CD4-positive, alpha-beta T cell treated with Interleukin-4 for 1 hour (primary cell): ENCODE data around the gene AP3D1.
"Not testable (repeated sequence)": the region's sequence is repeated elsewhere in the genome, so short reads cannot be mapped to it uniquely, and the experiment has no call there.

Source experiments
- DNase-seq, 2 donors: peaks; one replicate each; pipeline ENCODE4 v3.0.0-alpha.2; 2020 to 2022

The AP3D1 gene

DNA sequence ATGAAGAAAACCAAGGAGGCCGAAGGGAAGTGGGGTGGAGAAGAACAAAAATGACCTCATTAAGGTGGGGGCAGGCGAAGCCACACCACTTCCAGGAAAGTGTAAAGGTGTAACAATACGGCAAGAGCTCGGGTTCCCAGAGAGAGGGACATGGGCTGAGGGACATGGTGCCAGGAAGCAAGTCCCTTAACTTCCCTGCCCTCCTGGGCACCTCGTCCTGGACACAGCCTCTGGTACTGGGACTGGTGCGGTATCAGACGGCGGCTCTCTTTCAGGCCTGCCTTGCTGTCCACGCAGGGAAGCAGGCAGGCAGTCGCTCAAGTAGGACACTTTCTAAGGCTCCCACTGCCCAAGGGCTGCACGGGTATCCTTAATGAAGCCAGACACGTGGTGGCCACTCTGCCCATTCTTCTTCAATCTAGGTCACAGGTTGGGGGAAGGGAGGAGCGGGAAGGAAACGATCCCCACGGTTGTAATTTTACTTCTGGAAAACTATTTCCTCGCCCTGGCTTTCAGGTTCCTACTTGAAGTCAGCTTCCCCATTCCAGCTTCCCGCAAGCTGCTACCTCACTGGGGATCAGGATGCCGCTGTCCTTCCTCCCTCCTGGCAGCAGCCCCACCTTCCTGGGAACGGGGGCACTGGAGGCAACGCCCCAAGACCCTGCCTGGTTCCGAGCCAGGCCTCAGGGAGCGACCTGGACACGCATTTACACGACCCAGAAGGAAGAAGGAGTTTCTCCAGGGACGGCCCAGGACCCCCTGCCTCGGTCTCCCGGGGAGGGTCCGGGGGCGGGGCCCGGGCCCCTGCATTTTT, 1.2 kb downstream of the AP3D1 start:
- peak in 1 of 2 donors; percentile 56 for DNase-seq

DNA sequence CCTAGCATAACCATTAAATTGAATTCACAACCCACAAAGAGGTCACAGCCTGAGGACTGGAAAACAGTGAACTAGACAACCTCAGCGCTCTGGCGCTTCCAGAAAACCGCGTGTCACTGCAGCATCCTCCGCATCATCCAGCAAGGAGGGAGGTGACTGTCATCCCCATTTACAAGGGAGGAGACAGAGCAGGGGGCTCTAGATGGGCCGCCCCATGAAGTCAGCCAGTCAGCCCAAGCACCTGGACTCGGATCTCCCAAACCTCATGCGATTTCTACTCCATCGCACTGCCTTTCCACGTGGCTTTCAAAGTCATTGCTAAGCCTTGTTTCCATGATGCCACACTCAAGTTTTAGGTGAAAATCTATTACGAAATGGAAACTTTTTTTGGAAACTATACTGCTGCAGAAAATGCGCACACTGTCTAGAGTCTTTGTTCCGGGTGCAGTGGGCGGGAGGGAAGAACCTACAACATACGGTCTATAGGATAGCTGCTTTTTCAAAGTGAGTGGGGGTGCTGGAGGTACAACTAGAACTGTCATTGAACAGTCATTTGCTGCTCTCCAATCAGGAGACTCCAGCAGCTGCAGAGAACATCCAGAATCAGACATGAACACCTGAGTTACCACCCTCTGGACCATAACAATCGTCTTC, 2.8 kb downstream of the AP3D1 start:
- DNase-seq = no peak

DNA sequence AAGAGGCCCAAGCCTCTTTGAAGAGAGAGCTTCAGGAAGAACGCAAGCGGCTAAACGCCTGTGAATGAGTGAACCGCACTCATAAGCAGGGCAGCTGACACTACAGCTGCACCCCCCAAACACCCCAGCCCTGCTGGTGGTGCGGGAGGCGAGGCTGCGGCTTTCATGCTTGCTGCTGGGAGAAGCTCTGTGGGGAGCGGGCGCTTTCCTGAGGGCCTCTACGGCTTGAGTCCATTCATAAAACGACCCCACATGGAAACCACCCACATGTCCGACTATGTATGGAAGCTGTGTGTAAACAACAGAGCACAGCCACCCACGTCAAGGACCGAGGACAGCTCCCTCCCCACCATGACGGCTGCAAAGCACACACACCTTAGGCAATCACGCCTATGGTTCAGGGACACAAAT, 5.5 kb downstream of the AP3D1 start:
- no peak for DNase-seq

DNA sequence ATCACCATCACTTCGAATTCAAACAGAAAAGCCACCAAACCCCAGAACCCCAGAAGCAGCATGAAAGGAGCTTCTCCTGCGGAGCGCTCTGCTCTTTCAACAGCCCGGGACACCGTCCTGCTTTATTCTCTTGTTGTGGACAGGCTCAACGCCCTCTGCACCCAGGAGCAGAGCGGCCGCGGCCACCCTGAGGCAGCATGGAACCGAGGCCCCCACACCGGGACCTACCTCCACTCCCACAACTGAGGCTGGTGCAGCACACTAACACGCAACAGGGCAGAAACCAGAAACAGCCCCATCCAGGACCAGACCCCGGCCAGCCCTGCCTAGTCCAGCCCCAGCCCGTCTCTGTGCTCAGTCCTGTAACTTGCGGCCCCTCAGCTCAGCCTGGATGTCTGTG, 7.2 kb downstream of the AP3D1 start:
- DNase-seq = no peak

DNA sequence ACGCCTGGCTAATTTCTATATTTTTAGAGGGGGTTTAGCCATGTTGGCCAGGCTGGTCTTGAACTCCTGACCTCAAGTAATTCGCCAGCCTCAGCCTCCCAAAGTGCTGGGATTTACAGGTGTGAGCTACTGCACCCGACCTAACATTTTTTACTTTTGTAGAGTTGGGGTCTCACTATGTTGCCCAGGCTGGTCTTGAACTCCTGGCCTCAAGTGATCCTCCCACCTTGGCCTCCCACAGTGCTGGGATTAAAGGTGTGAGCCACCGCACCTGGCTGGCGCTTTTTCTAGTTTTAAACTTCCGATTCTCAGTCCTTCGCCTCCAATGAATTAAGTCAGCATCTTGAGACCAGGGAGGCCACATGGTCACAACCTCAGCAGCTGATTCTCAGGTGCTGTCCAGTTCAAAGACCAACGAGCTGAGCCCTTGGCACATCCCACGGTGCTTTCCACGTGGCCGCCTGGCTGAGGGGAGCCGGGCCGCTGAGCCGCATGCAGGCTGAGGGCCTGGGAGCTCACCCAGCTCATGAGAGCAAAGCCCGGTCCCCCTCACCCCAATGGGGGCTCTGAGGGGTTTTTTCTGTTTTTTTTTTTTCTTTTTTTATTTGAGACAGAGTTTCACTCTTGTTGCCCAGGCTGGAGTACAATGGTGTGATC, 9.1 kb downstream of the AP3D1 start:
- DNase-seq = no peak

DNA sequence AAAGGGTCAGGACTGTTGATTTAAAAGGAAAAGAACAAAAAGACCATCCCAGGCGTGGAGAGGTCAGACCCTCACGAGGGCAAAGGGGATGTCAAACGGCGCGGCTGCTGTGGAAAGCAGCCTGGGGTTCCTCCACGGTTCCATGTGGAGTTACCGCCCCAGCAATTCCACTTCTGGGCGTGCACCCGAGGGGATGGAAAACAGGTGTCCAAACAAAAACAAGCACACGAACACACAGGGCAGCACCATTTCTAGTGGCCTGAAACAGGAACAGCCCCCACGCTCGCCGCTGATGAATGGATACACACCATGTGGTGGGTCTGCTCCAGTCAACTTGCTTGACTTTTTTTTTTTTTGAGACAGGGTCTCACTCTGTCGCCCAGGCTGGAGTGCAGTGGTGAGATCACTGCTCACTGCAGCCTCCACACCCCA, 11.2 kb downstream of the AP3D1 start:
- no peak for DNase-seq

DNA sequence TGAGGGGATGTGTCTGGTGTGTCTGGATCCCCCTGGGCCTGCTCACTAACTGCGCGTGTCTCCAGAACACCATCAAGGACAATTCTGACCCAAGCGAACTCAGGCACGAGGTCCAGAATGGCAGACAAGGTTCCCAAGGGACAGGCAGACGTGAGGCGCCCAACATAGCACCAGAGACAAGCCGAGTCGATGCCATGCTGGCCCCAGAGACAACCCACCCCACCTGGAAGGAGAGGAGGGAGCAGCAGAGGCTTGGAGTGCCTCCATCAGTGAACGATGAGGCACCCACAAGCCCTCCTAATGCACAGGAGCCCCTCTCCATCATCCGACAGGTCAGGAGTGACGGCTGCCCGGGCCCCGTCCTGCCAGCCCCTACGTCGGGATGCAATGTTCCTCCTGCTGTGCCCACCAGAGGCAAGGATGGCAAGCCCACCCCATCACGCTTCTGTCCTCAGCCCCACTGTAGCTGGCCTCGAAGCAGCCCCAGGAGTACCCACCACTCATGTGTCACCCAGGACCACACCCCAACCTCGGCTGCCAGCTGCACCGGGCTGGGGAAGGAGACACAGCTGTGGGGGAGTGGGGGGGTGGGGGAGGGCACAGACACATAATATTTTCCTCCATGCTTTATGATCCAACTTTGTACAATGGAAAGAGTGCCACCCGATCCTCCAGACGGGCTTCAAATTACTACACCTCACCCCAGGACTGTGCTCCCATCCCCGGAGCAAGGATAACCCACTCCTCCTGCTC, 11.8 kb downstream of the AP3D1 start:
- DNase-seq = no peak

DNA sequence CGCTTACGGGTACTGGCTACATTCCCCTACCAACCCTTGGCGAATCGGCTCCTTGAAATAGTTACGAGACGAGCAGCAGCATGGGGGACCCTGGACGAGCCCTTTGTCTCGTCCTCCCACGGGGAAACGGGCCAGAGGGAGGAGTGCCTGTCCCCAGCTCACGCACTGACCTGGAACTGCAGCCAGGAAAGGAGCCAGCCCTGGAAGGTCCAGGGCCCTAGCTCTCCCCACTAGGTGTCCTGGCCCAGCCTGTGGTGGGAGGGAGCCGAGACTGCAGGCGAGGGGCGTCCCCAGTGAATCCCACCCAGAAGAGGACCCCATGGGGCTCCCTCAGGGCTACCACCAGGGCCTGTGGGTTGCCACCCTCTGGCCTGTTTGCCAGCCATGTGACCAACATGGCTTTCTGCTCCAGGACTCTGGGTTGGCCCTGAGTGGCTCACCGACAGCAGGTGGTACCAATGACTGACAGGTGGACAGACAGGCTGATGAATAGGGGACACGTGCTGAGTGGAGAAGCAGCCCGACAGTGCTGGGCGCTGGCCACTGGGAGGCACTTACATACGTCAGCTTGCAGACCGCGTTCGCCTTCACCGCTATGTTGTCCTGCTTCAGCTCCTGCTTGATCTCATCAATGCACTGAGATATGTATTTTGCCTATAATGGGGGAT, 13.2 kb downstream of the AP3D1 start:
- DNase-seq = no peak

DNA sequence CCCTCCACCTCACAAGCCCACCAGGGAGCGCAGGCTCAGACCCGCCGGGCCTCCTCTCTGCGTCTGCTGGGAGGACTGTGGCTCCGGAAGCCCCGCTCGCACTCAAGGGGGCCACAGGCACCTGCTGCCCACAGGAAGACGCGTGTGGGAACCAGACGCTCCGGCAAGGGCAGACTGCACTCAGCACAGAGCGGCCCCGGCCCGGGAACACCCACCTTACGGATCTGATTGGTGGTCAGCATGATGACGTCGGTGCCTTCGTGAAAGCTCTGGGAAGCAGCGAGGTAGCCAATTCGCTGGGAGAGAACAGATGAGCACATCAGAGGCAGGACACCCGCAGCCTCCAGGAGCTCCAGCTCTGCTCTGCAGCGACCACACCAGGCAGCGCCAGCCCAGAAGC, 14.6 kb downstream of the AP3D1 start:
- no peak for DNase-seq

DNA sequence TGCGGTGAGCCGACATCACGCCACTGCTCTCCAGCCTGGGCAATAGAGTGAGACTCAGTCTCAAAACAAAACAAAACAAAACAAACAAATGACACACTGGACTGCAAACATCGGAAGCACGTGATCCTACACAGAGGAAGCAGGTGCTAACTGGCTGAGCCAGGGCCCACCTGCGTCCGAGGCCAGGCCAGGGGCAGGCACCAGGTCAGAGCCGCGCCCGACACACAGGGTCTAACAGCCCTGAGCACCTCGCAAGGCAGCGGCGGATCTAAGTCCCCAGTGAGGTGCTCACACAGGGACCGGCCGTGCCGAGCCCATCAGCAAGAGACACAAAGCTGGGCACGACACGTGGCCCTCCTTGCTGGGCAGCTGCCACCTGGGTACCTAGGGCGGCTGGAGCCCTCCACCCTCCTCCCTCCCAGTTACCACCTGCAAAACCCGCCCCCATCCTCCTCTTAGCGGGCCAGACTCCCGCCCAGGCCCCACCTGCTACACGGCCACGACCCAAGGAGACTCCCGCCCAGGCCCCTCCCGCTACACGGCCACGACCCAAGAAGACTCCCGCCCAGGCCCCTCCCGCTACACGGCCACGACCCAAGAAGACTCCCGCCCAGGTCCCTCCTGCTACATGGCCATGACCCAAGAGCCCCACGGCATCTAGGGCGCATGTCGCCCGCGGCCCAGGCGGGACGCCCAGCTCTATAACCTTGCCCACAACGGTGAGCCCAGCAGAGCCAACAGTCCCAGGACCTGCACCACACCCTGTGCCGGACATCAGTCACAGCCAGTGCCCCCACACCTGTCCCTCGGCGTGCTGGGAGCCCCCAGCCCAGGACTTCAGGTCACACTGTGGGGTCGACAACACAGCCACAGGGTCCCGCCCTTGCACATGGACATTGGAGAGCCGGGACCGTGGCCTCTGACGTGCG, 15.6 kb downstream of the AP3D1 start:
- DNase-seq = no peak

DNA sequence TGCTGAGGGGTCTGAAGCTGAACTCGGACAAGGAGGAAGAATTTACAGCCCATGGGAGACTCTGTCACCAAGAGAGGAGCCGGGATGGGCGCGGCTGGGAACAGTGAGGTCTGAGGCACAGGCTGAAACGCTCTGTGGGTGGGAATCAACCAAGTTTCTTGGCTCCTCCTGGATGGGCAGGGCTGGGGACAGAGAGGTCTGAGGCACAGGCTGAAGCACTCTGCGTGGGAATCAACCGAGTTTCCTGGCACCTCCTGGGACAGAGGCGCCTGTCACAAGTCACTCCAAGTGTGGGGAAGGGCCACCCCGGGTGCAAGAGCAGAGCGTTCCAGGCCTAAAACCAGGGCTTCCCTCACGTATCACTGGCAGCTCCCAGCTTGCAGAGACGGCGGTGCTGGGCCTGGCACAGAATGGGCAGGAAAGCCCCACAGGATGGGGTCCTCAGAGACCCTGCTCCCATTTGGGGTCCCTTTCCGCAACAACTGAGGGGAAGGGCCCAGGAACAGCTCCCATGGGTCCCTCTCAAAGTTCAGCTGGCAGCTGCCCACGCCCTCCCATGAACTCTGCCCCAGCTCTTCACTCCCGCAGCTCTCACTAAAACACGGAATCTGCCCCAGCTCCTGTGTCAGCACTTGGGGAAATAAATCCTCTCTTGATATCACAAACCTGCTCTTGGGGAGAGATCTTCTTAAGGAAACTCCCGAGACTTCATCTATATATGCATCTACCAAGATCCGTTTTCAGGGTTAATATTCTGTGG, 18.5 kb downstream of the AP3D1 start:
- no peak for DNase-seq

DNA sequence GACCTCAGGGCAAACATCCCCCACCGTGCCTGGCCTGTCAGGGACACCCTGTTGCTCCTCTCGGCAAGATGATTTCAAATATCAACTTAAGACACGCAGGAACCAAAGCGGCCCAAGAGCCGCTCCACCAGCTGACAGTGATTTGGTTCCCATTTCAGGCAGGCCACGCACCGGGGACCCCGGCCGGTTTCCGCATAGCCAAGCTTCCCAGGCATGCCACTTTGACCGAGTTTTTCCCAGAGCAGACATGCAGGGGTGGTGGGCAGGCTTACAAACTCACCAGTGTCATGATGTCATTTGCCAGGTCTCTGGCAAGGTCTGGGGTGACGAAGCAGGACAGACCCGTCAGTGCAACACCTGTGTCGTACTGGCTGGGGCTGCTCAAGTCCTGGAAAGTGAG, 19.2 kb downstream of the AP3D1 start:
- DNase-seq = no peak

DNA sequence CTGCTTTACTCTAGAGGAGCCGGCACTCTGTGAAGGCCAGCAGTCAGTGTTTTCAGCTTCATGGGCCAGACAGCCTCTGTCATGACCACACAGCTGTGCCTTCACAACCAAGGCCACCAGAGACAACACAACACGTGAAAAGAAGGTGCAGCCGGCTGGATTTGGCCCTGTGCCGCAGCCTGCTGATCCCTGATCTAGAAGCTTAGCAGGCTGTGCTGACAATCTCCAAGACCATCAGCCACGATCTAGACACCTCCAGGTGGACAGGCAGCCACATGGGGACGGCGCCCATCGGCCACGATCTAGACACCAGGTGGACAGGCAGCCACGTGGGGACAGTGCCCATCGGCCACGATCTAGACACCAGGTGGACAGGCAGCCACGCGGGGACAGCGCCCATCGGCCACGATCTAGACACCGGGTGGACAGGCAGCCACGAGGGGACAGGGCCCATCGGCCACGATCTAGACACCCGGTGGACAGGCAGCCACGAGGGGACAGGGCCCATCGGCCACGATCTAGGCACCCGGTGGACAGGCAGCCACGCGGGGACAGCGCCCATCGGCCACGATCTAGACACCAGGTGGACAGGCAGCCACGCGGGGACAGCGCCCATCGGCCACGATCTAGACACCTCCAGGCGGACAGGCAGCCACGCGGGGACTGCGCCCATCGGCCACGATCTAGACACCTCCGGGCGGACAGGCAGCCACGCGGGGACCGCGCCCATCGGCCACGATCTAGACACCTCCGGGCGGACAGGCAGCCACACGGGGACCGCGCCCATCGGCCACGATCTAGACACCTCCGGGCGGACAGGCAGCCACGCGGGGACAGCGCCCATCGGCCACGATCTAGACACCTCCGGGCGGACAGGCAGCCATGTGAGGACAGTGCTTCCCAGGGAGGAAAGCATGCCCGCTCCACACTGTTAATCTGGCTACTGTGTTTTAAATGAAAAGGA, 20.1 kb downstream of the AP3D1 start:
- DNase-seq = not testable (repeated sequence)

DNA sequence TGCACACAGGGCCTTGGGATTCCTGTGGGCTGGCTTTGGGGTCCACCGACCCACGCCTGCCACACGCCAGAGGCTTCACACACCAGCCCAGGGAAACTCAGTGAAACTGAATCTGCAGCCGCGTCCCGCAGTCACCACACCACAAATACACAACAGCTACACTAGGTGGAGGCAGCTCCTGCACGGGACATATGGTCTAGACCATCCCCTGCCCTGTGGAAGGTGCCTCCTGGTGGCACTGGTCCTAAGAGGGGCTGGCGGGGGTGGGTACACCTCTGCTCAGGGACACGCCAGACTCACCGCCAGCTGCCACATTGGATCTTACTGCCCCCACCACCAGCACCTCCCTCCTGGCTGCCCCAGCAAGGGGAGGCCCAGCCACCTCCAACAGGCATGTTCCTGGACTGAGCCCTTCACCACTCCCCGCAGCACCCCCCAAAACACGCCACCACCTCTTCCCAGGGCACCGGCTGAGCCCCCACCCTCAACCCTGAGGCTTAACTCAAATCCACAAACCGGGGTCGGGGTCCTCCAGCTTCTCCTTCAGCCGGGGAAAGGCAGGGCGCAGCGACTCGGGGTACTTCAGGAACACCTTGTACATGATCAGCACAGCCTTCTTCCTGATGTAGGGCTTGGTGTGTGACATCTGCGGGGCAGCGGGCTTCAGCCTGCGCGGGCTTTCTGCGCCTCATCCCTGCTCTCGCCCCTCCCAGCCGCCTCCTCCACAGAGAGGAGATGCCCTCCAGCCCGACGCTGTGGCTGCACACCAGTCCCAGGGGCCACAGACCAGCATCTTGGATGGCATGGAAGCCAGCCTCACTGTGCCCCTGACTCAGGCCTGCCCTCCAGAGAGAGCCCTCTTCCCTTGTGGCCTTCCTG, 21.2 kb downstream of the AP3D1 start:
- no peak for DNase-seq

DNA sequence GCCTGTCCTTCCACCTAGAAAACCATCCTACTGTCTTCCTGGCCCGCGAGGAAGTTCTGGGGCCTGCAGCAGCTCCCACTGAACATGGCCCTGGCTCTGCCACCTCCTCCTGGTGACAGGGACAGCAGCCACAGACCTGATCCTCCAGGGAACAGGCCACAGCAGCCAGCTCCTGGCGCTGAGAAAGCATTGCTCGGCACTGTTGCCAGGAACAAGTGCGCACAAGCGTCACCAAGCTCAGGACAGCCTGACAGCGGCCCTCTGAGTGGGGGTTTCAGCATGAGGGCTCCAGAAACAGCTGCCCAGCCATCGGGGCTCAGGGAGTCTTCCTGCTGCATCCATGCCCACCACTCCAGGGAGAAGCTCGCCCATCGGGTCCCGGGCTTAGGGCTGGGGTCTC, 21.9 kb downstream of the AP3D1 start:
- no peak for DNase-seq

DNA sequence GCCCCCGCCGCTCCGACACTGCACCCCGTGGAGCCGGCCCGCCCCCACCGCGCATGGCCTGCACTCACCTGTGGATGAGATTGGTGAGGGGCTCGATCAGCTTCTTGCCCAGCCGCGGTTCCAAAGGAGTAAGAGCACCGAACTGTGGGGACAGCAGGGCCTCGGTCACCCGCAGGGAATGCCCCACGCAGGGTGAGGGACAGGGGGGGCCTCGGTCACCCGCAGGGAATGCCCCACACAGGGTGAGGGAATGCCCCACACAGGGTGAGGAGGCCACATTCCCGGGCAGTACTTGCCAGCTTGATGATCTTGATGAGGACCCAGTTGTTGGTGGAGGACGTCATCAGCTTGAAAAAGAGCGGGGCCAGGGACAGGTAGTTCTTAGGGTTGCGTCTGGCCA, 22.3 kb downstream of the AP3D1 start:
- no peak for DNase-seq

DNA sequence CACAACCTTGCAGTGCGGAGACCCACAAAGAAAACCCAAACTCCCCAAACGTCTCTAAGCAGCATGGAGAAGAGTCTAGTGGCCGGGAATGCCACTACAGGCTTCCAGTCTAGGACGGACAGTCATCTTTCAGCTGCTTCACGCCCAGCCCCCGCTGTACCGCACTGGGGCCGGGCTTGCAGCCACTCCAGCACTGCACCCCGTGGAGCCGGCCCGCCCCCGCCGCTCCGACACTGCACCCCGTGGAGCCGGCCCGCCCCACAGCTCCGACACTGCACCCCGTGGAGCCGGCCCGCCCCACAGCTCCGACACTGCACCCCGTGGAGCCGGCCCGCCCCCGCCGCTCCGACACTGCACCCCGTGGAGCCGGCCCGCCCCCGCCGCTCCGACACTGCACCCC, 23.1 kb downstream of the AP3D1 start:
- not testable (repeated sequence) for DNase-seq

DNA sequence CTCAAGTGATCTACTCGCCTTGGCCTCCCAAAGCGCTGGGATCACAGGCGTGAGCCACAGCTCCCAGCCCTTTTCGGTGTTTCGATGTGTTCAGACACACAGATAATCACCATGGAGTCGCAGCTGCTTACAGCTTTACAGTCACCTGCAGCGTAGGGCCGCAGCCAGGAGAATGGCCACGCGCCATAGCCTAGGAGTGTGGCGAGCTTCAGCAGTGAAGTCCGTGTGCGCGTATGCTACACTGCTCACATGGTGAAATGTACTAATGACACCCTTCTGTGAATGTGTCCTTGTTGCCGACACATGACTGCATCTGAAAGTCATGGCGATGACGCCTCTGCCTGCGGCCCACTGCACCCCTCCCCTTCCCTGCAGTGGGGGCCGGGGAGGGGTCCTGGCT, 23.6 kb downstream of the AP3D1 start:
- no peak for DNase-seq
